K562 (cell line): ENCODE results near the gene LRMDA.

Experiments
- BCL6 ChIP-seq: fragments of 250-450 bp; sonication (Bioruptor Pico); IDR thresholded peaks from 2 replicates; pipeline ENCODE4 v1.4.0; 2020
- HOXB6 ChIP-seq: fragments of 250-450 bp; sonication (Bioruptor Pico); IDR thresholded peaks from 2 replicates; pipeline ENCODE4 v1.5.1; 2022; ENCODE audit warnings: mild to moderate bottlenecking, borderline replicate concordance
- NFATC3 ChIP-seq: fragments of 450-650 bp; IDR thresholded peaks from 2 replicates; pipeline ENCODE4 v1.6.1; 2017; ENCODE audit warnings: mild to moderate bottlenecking
- NR3C1 ChIP-seq: sonication (generic); formaldehyde crosslinking; IDR thresholded peaks from 2 replicates; pipeline ENCODE4 v1.8.1; 2022; ENCODE audit warnings: missing genetic modification reagents
- POLR2AphosphoS5 ChIP-seq: IDR thresholded peaks from 2 replicates; pipeline ENCODE4 v1.6.1; 2011; ENCODE audit warnings: mild to moderate bottlenecking, low read depth, low read length, moderate library complexity; ENCODE audit not compliant: control insufficient read depth, insufficient read depth
- RAD21 ChIP-seq, 2 experiments: fragments of 250-450 bp in 1 of 2; fragments of 450-650 bp in 1 of 2; sonication (Bioruptor Pico) in 1 of 2; formaldehyde crosslinking in 1 of 2; IDR thresholded peaks in 1 of 2; conservative IDR thresholded peaks in 1 of 2; 2 replicates each; pipeline versions ENCODE4 v1.4.0 to v1.8.0; 2020 to 2022; ENCODE audit warnings: mild to moderate bottlenecking in 2 of 2, moderate library complexity in 1 of 2
- SMARCA4 ChIP-seq: fragments of 450-650 bp; IDR thresholded peaks from 2 replicates; pipeline ENCODE4 v1.6.1; 2016
- TEAD1 ChIP-seq, 2 experiments: fragments of 450-650 bp in 1 of 2; sonication (generic) in 1 of 2; formaldehyde crosslinking; IDR thresholded peaks; 2 replicates each; pipeline versions ENCODE4 v1.4.0 to v1.8.0; 2020 to 2022; ENCODE audit warnings: mild to moderate bottlenecking in 2 of 2, missing genetic modification reagents in 1 of 2
- TF ChIP-seq, protein P1 (sequence below): fragments of 250-450 bp; sonication (Bioruptor Pico); IDR thresholded peaks from 2 replicates; pipeline ENCODE4 v1.4.0; 2020; ENCODE audit warnings: mild to moderate bottlenecking, moderate library complexity, borderline replicate concordance
- TF ChIP-seq, protein P2 (sequence below), 3 experiments: IDR thresholded peaks in 2 of 3; conservative IDR thresholded peaks in 1 of 3; 2 replicates each; pipeline ENCODE4 v1.5.1; 2011 to 2012; ENCODE audit warnings: low read length in 3 of 3, mild to moderate bottlenecking in 3 of 3, control low read depth in 2 of 3, improper control_type of control experiment in 1 of 3, inconsistent platforms in 1 of 3, low read depth in 1 of 3, mixed read lengths in 1 of 3, moderate library complexity in 1 of 3; ENCODE audit not compliant: insufficient read depth in 2 of 3

DNA sequence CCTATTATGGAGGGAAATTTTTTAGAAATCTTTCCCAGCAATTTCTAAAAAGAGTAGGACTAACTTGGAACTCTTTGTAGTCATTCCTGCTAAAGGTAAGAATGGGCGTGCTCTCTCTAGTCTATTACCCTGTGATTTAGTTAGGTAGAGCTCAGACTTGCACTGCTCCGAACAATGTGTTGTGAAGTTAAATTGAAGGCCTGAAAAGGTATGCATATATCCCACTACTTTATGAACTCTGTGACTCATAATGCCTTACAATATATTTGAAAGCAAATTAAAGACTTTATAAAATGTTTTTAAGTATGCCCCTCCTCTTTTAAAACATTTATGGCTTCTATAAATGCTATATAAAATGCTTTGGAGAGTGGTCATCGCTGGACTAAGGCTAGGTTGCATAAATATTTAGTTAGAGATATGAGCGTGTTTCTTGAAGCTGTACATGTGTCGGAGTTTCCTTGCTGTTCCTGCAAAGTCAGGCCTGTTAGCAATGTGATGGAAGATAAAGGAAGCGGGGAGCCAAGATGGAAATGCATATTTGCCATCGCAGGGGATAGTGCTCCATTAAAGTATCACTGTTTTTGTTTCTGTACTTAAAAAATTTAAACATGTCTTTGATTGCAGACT lies 761.4 kb downstream of the LRMDA start:
- no peak for TF ChIP-seq NFATC3
- TF ChIP-seq POLR2AphosphoS5, result no peak
- TF ChIP-seq, protein P1, sequence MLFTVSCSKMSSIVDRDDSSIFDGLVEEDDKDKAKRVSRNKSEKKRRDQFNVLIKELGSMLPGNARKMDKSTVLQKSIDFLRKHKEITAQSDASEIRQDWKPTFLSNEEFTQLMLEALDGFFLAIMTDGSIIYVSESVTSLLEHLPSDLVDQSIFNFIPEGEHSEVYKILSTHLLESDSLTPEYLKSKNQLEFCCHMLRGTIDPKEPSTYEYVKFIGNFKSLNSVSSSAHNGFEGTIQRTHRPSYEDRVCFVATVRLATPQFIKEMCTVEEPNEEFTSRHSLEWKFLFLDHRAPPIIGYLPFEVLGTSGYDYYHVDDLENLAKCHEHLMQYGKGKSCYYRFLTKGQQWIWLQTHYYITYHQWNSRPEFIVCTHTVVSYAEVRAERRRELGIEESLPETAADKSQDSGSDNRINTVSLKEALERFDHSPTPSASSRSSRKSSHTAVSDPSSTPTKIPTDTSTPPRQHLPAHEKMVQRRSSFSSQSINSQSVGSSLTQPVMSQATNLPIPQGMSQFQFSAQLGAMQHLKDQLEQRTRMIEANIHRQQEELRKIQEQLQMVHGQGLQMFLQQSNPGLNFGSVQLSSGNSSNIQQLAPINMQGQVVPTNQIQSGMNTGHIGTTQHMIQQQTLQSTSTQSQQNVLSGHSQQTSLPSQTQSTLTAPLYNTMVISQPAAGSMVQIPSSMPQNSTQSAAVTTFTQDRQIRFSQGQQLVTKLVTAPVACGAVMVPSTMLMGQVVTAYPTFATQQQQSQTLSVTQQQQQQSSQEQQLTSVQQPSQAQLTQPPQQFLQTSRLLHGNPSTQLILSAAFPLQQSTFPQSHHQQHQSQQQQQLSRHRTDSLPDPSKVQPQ, result no peak
- TF ChIP-seq NR3C1 (CRISPR knock-in tag), result no peak
- TF ChIP-seq RAD21 (CRISPR knock-in tag; conservative IDR thresholded peaks at IDR 0.05 in 1 of 2, IDR thresholded peaks at IDR 0.05 in 1 of 2), result no peak
- TF ChIP-seq SMARCA4, result no peak
- TF ChIP-seq HOXB6 (CRISPR knock-in tag), result no peak
- no peak for TF ChIP-seq BCL6 (CRISPR knock-in tag)
- TF ChIP-seq TEAD1 (CRISPR knock-in tag; IDR thresholded peaks at IDR 0.05), result no peak
- TF ChIP-seq, protein P2, sequence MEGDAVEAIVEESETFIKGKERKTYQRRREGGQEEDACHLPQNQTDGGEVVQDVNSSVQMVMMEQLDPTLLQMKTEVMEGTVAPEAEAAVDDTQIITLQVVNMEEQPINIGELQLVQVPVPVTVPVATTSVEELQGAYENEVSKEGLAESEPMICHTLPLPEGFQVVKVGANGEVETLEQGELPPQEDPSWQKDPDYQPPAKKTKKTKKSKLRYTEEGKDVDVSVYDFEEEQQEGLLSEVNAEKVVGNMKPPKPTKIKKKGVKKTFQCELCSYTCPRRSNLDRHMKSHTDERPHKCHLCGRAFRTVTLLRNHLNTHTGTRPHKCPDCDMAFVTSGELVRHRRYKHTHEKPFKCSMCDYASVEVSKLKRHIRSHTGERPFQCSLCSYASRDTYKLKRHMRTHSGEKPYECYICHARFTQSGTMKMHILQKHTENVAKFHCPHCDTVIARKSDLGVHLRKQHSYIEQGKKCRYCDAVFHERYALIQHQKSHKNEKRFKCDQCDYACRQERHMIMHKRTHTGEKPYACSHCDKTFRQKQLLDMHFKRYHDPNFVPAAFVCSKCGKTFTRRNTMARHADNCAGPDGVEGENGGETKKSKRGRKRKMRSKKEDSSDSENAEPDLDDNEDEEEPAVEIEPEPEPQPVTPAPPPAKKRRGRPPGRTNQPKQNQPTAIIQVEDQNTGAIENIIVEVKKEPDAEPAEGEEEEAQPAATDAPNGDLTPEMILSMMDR (IDR thresholded peaks at IDR 0.05 in 2 of 3, conservative IDR thresholded peaks at IDR 0.05 in 1 of 3; ENCODE audit: insufficient read depth in 2 of 3, low read depth in 1 of 3, low read length in 3 of 3), result no peak
